K562 (cell line): ENCODE results near the gene DDAH1. TPM values are rescaled to one million over a fixed set of nuclear protein-coding genes. Genes with fewer than 3 reads are reported as not detected.

Experiments
- CBX1 ChIP-seq: sonication (generic); IDR thresholded peaks from 2 replicates; pipeline ENCODE4 v1.6.1; 2016; ENCODE audit warnings: antibody characterized with exemption, low read depth, mild to moderate bottlenecking
- JUND ChIP-seq, 2 experiments: IDR thresholded peaks; 2 replicates in 1 of 2; 3 replicates in 1 of 2; pipeline ENCODE4 v1.6.1; 2011; ENCODE audit warnings: borderline replicate concordance in 2 of 2, low read depth in 2 of 2, low read length in 2 of 2, improper control_type of control experiment in 1 of 2, missing biosample characterization in 1 of 2, missing genetic modification characterization in 1 of 2, missing genetic modification reagents in 1 of 2
- polyA plus RNA-seq, 8 experiments: library from polyadenylated mRNA; depleted of rRNA in 4 of 8; stranded (reverse) in 5 of 8; unstranded in 3 of 8; fragments of >200 nt; fragmentation: Nextera tagmentation in 2 of 8; fragmentation: Illumina TruSeq in 1 of 8; extraction: Ambion mirVana in 2 of 8; extraction: Trizol in 1 of 8; gene quantifications; 2 replicates each; pipeline versions ENCODE4 v1.2.1 to v1.2.3, GENCODE V29; 2011 to 2014; ENCODE audit warnings: inconsistent platforms in 1 of 8, missing spikeins in 1 of 8
- total RNA-seq, 7 experiments: library from RNA; depleted of rRNA in 6 of 7; stranded (reverse); fragments of >200 nt in 6 of 7; fragmentation: Illumina TruSeq in 2 of 7; extraction: Trizol in 2 of 7; gene quantifications; 2 replicates each; pipeline versions ENCODE4 v1.2.1 to v1.2.3, GENCODE V29; 2011 to 2021; ENCODE audit warnings: low replicate concordance in 1 of 7
- TF ChIP-seq, protein P1 (sequence below): sonication (generic); formaldehyde crosslinking; IDR thresholded peaks from 2 replicates; pipeline ENCODE4 v1.8.0; 2023; ENCODE audit warnings: missing genetic modification reagents, mild to moderate bottlenecking, borderline replicate concordance
- TF ChIP-seq, protein P2 (sequence below), 2 experiments: fragments of 450-650 bp; IDR thresholded peaks; 2 replicates each; pipeline ENCODE4 v1.6.1; 2016; ENCODE audit warnings: mild to moderate bottlenecking in 2 of 2, borderline replicate concordance in 1 of 2, low read depth in 1 of 2, moderate library complexity in 1 of 2
- TF ChIP-seq, protein P3 (sequence below): sonication (generic); formaldehyde crosslinking; IDR thresholded peaks from 2 replicates; pipeline ENCODE4 v1.8.1; 2023; ENCODE audit warnings: mild to moderate bottlenecking, missing genetic modification reagents
- TF ChIP-seq, protein P4 (sequence below): fragments of 250-450 bp; sonication (Bioruptor Pico); IDR thresholded peaks from 2 replicates; pipeline ENCODE4 v1.5.1; 2021; ENCODE audit warnings: mild to moderate bottlenecking

Gene DDAH1
- total and polyA plus RNA-seq, 9 of the 15 experiments (the other 6 are each of a cell fraction or from before 2014, with no cell fraction given) = 0.04 to 0.24 (median 0.10) TPM

DNA sequence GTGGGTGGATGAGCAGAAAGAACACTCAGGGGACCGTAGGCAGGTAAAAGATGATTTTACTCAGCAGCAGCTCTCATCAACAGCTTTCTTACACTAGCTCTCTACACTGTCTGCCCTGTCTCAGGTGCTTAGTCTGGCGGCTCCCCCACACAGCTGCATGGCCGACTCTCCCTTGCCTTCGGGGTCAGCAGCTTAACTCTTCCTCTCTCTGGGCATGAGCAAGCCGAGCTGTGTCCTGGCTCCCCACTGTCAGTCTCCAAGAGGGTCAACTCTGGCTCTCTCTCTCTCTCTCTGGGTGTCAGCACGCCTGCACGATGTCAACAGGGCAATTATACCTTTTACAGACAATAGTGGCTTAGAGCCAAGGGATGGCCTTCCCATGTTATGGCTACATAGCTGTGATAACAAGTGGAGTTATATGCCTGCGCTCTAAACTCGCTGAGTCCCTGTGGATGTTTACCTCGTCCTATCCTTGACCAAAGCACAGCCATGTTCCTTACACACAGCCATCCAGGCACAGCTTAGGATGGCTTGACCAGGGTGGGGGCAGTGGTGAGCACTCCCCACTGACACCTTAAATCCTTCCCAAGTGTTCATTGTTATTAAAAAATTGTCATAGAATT is 185.4 kb downstream of the DDAH1 start (continued):
- TF ChIP-seq, protein P1, sequence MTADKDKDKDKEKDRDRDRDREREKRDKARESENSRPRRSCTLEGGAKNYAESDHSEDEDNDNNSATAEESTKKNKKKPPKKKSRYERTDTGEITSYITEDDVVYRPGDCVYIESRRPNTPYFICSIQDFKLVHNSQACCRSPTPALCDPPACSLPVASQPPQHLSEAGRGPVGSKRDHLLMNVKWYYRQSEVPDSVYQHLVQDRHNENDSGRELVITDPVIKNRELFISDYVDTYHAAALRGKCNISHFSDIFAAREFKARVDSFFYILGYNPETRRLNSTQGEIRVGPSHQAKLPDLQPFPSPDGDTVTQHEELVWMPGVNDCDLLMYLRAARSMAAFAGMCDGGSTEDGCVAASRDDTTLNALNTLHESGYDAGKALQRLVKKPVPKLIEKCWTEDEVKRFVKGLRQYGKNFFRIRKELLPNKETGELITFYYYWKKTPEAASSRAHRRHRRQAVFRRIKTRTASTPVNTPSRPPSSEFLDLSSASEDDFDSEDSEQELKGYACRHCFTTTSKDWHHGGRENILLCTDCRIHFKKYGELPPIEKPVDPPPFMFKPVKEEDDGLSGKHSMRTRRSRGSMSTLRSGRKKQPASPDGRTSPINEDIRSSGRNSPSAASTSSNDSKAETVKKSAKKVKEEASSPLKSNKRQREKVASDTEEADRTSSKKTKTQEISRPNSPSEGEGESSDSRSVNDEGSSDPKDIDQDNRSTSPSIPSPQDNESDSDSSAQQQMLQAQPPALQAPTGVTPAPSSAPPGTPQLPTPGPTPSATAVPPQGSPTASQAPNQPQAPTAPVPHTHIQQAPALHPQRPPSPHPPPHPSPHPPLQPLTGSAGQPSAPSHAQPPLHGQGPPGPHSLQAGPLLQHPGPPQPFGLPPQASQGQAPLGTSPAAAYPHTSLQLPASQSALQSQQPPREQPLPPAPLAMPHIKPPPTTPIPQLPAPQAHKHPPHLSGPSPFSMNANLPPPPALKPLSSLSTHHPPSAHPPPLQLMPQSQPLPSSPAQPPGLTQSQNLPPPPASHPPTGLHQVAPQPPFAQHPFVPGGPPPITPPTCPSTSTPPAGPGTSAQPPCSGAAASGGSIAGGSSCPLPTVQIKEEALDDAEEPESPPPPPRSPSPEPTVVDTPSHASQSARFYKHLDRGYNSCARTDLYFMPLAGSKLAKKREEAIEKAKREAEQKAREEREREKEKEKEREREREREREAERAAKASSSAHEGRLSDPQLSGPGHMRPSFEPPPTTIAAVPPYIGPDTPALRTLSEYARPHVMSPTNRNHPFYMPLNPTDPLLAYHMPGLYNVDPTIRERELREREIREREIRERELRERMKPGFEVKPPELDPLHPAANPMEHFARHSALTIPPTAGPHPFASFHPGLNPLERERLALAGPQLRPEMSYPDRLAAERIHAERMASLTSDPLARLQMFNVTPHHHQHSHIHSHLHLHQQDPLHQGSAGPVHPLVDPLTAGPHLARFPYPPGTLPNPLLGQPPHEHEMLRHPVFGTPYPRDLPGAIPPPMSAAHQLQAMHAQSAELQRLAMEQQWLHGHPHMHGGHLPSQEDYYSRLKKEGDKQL (CRISPR knock-in tag) = no peak
- no peak for TF ChIP-seq JUND (IDR thresholded peaks at IDR 0.05; ENCODE audit: borderline replicate concordance, low read depth, low read length)
- peak; percentile 49; the same call in 1 of the 3 replicates for TF ChIP-seq JUND (tag; IDR thresholded peaks at IDR 0.05; ENCODE audit: borderline replicate concordance, low read depth, low read length)
- TF ChIP-seq, protein P2, sequence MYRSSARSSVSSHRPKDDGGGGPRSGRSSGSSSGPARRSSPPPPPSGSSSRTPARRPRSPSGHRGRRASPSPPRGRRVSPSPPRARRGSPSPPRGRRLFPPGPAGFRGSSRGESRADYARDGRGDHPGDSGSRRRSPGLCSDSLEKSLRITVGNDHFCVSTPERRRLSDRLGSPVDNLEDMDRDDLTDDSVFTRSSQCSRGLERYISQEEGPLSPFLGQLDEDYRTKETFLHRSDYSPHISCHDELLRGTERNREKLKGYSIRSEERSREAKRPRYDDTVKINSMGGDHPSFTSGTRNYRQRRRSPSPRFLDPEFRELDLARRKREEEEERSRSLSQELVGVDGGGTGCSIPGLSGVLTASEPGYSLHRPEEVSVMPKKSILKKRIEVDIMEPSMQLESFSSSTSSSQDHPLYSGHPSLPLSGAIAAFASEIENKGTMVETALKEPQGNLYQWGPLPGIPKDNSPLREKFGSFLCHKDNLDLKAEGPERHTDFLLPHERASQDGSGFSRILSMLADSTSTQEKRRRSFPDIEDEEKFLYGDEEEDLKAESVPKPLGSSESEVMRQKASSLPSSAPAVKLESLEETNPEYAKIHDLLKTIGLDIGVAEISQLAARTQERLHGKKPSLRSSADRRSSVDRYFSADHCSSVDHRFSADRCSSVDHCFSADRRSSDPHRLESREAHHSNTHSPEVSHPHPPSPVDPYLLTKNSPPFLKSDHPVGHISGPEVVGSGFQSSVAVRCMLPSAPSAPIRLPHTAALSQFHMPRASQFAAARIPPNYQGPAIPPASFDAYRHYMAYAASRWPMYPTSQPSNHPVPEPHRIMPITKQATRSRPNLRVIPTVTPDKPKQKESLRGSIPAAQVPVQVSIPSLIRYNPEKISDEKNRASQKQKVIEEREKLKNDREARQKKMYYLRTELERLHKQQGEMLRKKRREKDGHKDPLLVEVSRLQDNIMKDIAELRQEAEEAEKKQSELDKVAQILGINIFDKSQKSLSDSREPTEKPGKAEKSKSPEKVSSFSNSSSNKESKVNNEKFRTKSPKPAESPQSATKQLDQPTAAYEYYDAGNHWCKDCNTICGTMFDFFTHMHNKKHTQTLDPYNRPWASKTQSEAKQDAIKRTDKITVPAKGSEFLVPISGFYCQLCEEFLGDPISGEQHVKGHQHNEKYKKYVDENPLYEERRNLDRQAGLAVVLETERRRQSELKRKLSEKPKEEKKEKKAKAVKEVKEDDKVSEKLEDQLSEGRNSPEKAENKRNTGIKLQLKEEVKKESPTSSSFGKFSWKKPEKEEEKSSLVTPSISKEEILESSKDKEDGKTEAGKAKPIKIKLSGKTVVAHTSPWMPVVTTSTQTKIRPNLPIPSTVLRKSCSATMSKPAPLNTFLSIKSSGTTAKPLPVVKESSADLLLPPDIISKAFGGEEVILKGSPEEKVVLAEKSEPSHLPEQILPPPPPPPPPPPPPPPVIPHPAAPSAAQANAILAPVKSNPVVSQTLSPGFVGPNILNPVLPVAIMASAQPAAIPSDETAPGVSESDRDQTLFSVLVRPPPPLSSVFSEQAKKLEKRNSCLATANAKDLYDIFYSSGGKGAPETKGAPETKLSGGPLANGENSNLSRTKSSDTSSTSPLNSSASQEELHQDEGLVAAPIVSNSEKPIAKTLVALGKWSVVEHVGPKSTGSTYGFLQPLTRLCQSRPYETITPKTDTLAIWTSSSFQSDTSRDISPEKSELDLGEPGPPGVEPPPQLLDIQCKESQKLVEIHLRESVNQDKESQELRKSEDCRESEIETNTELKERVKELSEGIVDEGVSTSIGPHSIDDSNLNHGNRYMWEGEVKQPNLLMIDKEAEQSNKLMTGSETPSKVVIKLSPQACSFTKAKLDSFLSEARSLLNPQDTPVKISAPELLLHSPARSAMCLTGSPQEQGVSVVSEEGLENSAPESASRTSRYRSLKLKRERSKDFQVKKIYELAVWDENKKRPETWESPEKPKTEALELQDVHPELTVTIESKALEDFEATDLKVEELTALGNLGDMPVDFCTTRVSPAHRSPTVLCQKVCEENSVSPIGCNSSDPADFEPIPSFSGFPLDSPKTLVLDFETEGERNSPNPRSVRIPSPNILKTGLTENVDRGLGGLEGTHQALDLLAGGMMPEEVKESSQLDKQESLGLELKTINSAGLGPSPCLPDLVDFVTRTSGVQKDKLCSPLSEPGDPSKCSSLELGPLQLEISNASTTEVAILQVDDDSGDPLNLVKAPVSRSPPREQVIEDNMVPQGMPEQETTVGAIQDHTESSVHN (IDR thresholded peaks at IDR 0.05; ENCODE audit: borderline replicate concordance in 1 of 2, low read depth in 1 of 2) = no peak
- TF ChIP-seq, protein P3, sequence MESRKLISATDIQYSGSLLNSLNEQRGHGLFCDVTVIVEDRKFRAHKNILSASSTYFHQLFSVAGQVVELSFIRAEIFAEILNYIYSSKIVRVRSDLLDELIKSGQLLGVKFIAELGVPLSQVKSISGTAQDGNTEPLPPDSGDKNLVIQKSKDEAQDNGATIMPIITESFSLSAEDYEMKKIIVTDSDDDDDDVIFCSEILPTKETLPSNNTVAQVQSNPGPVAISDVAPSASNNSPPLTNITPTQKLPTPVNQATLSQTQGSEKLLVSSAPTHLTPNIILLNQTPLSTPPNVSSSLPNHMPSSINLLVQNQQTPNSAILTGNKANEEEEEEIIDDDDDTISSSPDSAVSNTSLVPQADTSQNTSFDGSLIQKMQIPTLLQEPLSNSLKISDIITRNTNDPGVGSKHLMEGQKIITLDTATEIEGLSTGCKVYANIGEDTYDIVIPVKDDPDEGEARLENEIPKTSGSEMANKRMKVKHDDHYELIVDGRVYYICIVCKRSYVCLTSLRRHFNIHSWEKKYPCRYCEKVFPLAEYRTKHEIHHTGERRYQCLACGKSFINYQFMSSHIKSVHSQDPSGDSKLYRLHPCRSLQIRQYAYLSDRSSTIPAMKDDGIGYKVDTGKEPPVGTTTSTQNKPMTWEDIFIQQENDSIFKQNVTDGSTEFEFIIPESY (CRISPR knock-in tag) = no peak
- TF ChIP-seq, protein P4, sequence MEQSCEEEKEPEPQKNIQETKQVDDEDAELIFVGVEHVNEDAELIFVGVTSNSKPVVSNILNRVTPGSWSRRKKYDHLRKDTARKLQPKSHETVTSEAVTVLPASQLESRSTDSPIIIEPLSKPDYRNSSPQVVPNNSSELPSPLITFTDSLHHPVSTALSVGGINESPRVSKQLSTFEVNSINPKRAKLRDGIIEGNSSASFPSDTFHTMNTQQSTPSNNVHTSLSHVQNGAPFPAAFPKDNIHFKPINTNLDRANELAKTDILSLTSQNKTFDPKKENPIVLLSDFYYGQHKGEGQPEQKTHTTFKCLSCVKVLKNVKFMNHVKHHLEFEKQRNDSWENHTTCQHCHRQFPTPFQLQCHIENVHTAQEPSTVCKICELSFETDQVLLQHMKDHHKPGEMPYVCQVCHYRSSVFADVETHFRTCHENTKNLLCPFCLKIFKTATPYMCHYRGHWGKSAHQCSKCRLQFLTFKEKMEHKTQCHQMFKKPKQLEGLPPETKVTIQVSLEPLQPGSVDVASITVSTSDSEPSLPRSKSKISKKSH (CRISPR knock-in tag) = no peak
- TF ChIP-seq CBX1 = no peak
